GM19351 (cell line): ENCODE results near the gene CCNQ.

Experiments used
- ATAC-seq: cut with Tn5 transposase; IDR thresholded peaks from one replicate; pipeline ENCODE4 v1.9.1; 2021; ENCODE audit warnings: mild to moderate bottlenecking, moderate library complexity; ENCODE audit not compliant: unreplicated experiment

Gene CCNQ

GRCh38 chrX:153599192-153600031 lies 473 bp upstream of the CCNQ start:
- peak; percentile 76 for ATAC-seq

GRCh38 chrX:153596981-153597750 lies 1.8 kb downstream of the CCNQ start:
- ATAC-seq = no peak

- no peak for ATAC-seq
These were observed 2.8 kb downstream of the CCNQ start for GRCh38 chrX:153595859-153596857.

GRCh38 chrX:153595387-153595786 lies 3.6 kb downstream of the CCNQ start:
- ATAC-seq = no peak

- no peak for ATAC-seq
These were observed 5.0 kb downstream of the CCNQ start for GRCh38 chrX:153593811-153594500.

- no peak for ATAC-seq
These were observed 5.8 kb downstream of the CCNQ start for GRCh38 chrX:153592966-153593688.

- ATAC-seq = no peak
These were observed 6.7 kb downstream of the CCNQ start for GRCh38 chrX:153592091-153592833.

GRCh38 chrX:153590961-153591956 lies 7.7 kb downstream of the CCNQ start:
- no peak for ATAC-seq

GRCh38 chrX:153588782-153589446 lies 10.0 kb downstream of the CCNQ start:
- ATAC-seq = no peak

- no peak for ATAC-seq
These were observed 10.7 kb downstream of the CCNQ start for GRCh38 chrX:153588021-153588781.

GRCh38 chrX:153587342-153587741 lies 11.6 kb downstream of the CCNQ start:
- ATAC-seq = no peak

- no peak for ATAC-seq
These were observed 13.1 kb downstream of the CCNQ start for GRCh38 chrX:153585827-153586226.

GRCh38 chrX:153583433-153583832 lies 15.5 kb downstream of the CCNQ start:
- ATAC-seq = no peak

GRCh38 chrX:153582896-153583295 lies 16.0 kb downstream of the CCNQ start:
- ATAC-seq = peak; percentile 99

- ATAC-seq = no peak
These were observed 18.1 kb downstream of the CCNQ start for GRCh38 chrX:153580700-153581386.

GRCh38 chrX:153578889-153579288 lies 20.1 kb downstream of the CCNQ start:
- ATAC-seq = no peak
